ENCODE data around the gene PRKAG2.

DNA sequence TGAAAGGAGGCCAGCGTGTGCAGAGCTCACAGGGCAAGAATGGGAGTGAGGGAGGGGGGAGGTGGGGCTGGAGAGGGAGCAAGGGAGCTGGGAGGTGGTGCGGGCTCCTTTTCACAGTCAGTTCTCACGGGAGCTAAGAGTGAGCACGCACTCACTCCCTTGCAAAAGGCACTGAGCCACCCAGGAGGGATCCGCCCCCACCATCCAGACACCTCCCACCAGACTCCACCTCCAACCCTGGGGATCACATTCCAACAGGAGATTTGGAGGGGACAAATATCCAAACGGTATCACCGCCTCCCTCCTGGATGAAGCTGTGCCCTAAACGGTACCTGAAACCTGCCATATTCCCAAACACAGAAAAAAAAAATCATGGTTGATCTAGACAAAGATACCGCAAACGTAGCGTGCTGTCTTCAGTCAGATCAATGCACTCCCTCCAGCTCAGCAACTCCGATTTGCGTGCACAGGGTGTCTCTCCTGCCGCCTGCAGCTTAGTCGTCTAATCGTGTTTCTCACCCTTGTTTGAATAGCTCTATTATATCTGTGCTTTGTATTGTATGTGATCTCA lies 20.3 kb upstream of the PRKAG2 start:
- TF ChIP-seq, protein P1, sequence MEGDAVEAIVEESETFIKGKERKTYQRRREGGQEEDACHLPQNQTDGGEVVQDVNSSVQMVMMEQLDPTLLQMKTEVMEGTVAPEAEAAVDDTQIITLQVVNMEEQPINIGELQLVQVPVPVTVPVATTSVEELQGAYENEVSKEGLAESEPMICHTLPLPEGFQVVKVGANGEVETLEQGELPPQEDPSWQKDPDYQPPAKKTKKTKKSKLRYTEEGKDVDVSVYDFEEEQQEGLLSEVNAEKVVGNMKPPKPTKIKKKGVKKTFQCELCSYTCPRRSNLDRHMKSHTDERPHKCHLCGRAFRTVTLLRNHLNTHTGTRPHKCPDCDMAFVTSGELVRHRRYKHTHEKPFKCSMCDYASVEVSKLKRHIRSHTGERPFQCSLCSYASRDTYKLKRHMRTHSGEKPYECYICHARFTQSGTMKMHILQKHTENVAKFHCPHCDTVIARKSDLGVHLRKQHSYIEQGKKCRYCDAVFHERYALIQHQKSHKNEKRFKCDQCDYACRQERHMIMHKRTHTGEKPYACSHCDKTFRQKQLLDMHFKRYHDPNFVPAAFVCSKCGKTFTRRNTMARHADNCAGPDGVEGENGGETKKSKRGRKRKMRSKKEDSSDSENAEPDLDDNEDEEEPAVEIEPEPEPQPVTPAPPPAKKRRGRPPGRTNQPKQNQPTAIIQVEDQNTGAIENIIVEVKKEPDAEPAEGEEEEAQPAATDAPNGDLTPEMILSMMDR (conservative IDR thresholded peaks at IDR 0.05; ENCODE audit: low read depth in 2 of 2), result no peak
- no peak for TF ChIP-seq EZH2phosphoT487 (IDR thresholded peaks at IDR 0.05; ENCODE audit: unreplicated experiment)
- no peak for TF ChIP-seq EZH2 (IDR thresholded peaks at IDR 0.05; ENCODE audit: low read depth, unreplicated experiment)
- no peak for TF ChIP-seq REST (IDR thresholded peaks at IDR 0.05; ENCODE audit: unreplicated experiment)
- no peak for TF ChIP-seq POLR2AphosphoS5 (IDR thresholded peaks at IDR 0.05; ENCODE audit: low read depth)
- no peak for TF ChIP-seq CREB1 (CRISPR knock-in tag; IDR thresholded peaks at IDR 0.05; ENCODE audit: low read depth)
- no peak for TF ChIP-seq ZNF331 (CRISPR knock-in tag; IDR thresholded peaks at IDR 0.05; ENCODE audit: low read depth)
